Measurements from ENCODE around the gene PDCL2. TPM values are rescaled to one million over a fixed set of nuclear protein-coding genes. Genes with fewer than 3 reads are reported as not detected.

The PDCL2 gene
- total and polyA plus RNA-seq, 2 donors (not counting 1 experiment from before 2014, with no cell fraction given), result not detected

DNA sequence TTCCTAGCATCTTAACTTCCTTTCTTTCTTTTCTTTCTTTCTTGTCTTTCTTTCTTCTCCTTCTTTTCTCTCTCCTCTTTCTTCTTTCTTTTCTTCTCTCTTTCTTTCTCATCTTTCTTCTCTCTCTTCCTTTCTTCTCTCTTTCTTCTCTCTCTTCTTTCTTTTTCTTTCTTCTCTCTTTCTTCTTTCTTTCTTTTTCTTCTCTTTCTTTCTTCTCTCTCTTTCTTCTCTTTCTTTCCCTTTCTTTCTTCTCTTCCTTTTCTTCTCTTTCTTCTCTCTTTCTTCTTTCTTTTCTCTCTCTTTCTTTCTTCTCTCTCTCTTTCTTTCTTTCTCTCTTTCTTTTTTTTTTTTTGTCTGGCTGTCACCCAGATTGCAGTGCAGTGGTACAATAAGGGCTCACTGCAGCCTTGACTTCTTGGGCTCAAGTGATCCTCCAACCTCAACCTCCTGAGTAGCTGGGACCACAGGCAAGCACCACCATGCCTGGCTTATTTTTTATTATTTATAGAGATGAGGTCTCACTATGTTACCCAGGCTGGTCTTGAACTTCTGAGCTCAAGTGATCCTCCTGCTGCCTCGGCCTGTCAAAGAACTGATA lies 26.6 kb upstream of the PDCL2 start:
- Histone ChIP-seq H3K4me2 (replicated peaks; ENCODE audit: low read depth, low read length, poor library complexity, severe bottlenecking) (no peak overlapping the region), H3K4me1 (ENCODE audit: control insufficient read depth in 2 of 2, insufficient read depth in 2 of 2, low read length in 2 of 2) (no peaks in the 10 kb centered on the region)
- no peak overlapping the region for H3K4me3 Mint-ChIP-seq

DNA sequence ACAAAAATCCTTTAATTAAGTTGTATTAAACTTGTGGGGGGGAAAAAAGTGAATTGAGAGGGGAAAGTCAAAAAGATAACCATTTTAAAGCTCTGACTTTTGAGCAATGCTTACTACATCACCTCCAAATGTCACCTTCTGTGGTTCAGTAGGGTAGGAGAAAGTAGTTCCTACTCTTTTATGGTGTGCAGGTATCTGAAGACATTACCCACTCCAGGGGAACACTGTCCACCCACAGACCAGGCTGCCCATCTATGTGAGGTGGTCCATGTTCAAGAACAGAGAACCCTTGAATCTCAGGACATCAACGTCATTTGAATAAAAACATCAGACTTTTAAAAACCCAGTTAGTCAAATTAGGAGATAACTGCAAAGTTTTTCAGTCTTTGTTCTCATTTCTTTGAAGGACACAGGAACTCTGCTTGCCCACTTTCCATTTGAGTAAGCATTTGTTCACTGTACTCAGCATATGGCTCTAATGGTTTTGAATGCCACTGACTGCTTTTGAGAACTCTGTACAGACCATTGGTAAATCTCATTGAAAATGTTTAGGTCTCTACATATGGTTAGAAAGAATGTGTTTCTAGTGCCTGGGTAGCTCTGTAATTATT lies 25.6 kb upstream of the PDCL2 start:
- Histone ChIP-seq H3K4me3 (ENCODE audit: control extremely low read depth in 1 of 5, extremely low read depth in 1 of 5, insufficient read depth in 1 of 5, low read depth in 2 of 5, low read length in 4 of 5) (no peak overlapping the region), H3K79me2 (ENCODE audit: control insufficient read depth, insufficient read depth, low read length) (no peaks in the 10 kb centered on the region), H3K27ac (ENCODE audit: low read length in 2 of 2) (no peak overlapping the region), H4K20me1 (ENCODE audit: control insufficient read depth, insufficient read depth, low read length, poor library complexity, severe bottlenecking) (no peaks in the 10 kb centered on the region), H3K9ac (ENCODE audit: low read length) (no peak overlapping the region), H3K4me2 (replicated peaks; ENCODE audit: low read depth, low read length, poor library complexity, severe bottlenecking) (no peak overlapping the region), H3K27me3 (replicated peaks in 1 of 4; ENCODE audit: control extremely low read depth in 1 of 4, control insufficient read depth in 3 of 4, insufficient read depth in 4 of 4, low read length in 3 of 4) (peaks cover 0 to 6% (median 0%) of the 10 kb centered on the region in 4 experiments), H3K36me3 (replicated peaks in 1 of 2; ENCODE audit: control extremely low read depth in 1 of 2, control insufficient read depth in 1 of 2, extremely low read depth in 1 of 2, insufficient read depth in 2 of 2, low read length in 1 of 2) (no peaks in the 10 kb centered on the region), H2AFZ (ENCODE audit: insufficient read depth, low read depth, low read length, poor library complexity, severe bottlenecking) (no peak overlapping the region), H3K4me1 (ENCODE audit: control insufficient read depth in 2 of 2, insufficient read depth in 2 of 2, low read length in 2 of 2) (no peaks in the 10 kb centered on the region), H3K9me3 (ENCODE audit: control extremely low read depth in 1 of 3, control insufficient read depth in 2 of 3, insufficient read depth in 1 of 3, low read length in 2 of 3) (no peaks in the 10 kb centered on the region)
- H3K4me3 Mint-ChIP-seq, result no peak overlapping the region
- DNase-seq (no peak), ATAC-seq (ENCODE audit: low read depth) (no peak)
- intact Hi-C loops (cut with micrococcal nuclease), result no loop called here
- POLR2A ChIA-PET, result no interaction called here
- CTCF ChIA-PET, result interaction anchor here (0.9 kb wide), 1 partner anchor 185 kb away, joined by 4 read pairs; no protein-coding TSS in a partner anchor
- no peaks in the 10 kb centered on the region for H3K9me3 Mint-ChIP-seq (ENCODE audit: insufficient read depth)
- H3K27me3 Mint-ChIP-seq, result peaks cover 6% of the 10 kb centered on the region
- H3K4me1 Mint-ChIP-seq, result no peaks in the 10 kb centered on the region
- no peak for TF ChIP-seq EZH2 (IDR thresholded peaks at IDR 0.05; ENCODE audit: borderline replicate concordance, insufficient read depth, low read depth, low read length, poor library complexity, severe bottlenecking)
- TF ChIP-seq, protein P1, sequence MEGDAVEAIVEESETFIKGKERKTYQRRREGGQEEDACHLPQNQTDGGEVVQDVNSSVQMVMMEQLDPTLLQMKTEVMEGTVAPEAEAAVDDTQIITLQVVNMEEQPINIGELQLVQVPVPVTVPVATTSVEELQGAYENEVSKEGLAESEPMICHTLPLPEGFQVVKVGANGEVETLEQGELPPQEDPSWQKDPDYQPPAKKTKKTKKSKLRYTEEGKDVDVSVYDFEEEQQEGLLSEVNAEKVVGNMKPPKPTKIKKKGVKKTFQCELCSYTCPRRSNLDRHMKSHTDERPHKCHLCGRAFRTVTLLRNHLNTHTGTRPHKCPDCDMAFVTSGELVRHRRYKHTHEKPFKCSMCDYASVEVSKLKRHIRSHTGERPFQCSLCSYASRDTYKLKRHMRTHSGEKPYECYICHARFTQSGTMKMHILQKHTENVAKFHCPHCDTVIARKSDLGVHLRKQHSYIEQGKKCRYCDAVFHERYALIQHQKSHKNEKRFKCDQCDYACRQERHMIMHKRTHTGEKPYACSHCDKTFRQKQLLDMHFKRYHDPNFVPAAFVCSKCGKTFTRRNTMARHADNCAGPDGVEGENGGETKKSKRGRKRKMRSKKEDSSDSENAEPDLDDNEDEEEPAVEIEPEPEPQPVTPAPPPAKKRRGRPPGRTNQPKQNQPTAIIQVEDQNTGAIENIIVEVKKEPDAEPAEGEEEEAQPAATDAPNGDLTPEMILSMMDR (IDR thresholded peaks at IDR 0.05), result no peak
- WGBS (ENCODE audit: insufficient coverage), result 43% methylated on average over 1 of the region's 1 CpG
- no peak overlapping the region for H3K27ac Mint-ChIP-seq

More for the DNA sequence above, 26.6 kb upstream of the PDCL2 start:
- H3K9me3 ChIP-seq (ENCODE audit: control extremely low read depth in 1 of 3, control insufficient read depth in 2 of 3, insufficient read depth in 1 of 3, low read length in 2 of 3), result no peaks in the 10 kb centered on the region
- Mint-ChIP-seq H3K27ac (no peak overlapping the region), H3K4me1 (no peaks in the 10 kb centered on the region), H3K9me3 (ENCODE audit: insufficient read depth) (no peaks in the 10 kb centered on the region), H3K27me3 (peaks cover 6% of the 10 kb centered on the region)
- no peak overlapping the region for H3K27ac ChIP-seq (ENCODE audit: low read length in 2 of 2)
- H3K4me3 ChIP-seq (ENCODE audit: control extremely low read depth in 1 of 5, extremely low read depth in 1 of 5, insufficient read depth in 1 of 5, low read depth in 2 of 5, low read length in 4 of 5), result no peak overlapping the region
- H3K9ac ChIP-seq (ENCODE audit: low read length), result no peak overlapping the region
- intact Hi-C loops (cut with micrococcal nuclease), result no loop called here
- ChIA-PET CTCF (no interaction called here), POLR2A (no interaction called here)
- TF ChIP-seq, protein P1 (IDR thresholded peaks at IDR 0.05), result peak; percentile 53
- no peak for TF ChIP-seq EZH2 (IDR thresholded peaks at IDR 0.05; ENCODE audit: borderline replicate concordance, insufficient read depth, low read depth, low read length, poor library complexity, severe bottlenecking)
- H3K36me3 ChIP-seq (replicated peaks in 1 of 2; ENCODE audit: control extremely low read depth in 1 of 2, control insufficient read depth in 1 of 2, extremely low read depth in 1 of 2, insufficient read depth in 2 of 2, low read length in 1 of 2), result no peaks in the 10 kb centered on the region
- no peaks in the 10 kb centered on the region for H4K20me1 ChIP-seq (ENCODE audit: control insufficient read depth, insufficient read depth, low read length, poor library complexity, severe bottlenecking)
- no CpG with 5 or more reads among the region's 1 CpG for WGBS (ENCODE audit: insufficient coverage)
- DNase-seq (no peak), ATAC-seq (ENCODE audit: low read depth) (no peak)
- peaks cover 0 to 6% (median 0%) of the 10 kb centered on the region in 4 experiments for H3K27me3 ChIP-seq (replicated peaks in 1 of 4; ENCODE audit: control extremely low read depth in 1 of 4, control insufficient read depth in 3 of 4, insufficient read depth in 4 of 4, low read length in 3 of 4)
- no peaks in the 10 kb centered on the region for H3K79me2 ChIP-seq (ENCODE audit: control insufficient read depth, insufficient read depth, low read length)
- H2AFZ ChIP-seq (ENCODE audit: insufficient read depth, low read depth, low read length, poor library complexity, severe bottlenecking), result no peak overlapping the region
